ENCODE measurements around the gene PRB2.
"Not testable (repeated sequence)": the region's sequence is repeated elsewhere in the genome, so short reads cannot be mapped to it uniquely, and the experiment has no call there.

- TF ChIP-seq EZH2 (IDR thresholded peaks at IDR 0.05; ENCODE audit: insufficient read depth, poor library complexity, severe bottlenecking); EZH2phosphoT487 (IDR thresholded peaks at IDR 0.05; ENCODE audit: insufficient read depth, low read depth): not testable (repeated sequence)
Observed at GRCh38 chr12:11360205-11360883, 35.0 kb downstream of the PRB2 start.

All from GM23248 (cell line).